Fibroblast of skin of left quadriceps (primary cell): ENCODE measurements around the gene APEX2.
"Not testable (repeated sequence)": the region's sequence is repeated elsewhere in the genome, so short reads cannot be mapped to it uniquely, and the experiment has no call there.

Source experiments
- DNase-seq, 2 experiments: peaks; one replicate each; pipeline ENCODE4 v3.0.0-alpha.2; 2013; ENCODE audit warnings: low read depth in 2 of 2

Gene APEX2, protein sequence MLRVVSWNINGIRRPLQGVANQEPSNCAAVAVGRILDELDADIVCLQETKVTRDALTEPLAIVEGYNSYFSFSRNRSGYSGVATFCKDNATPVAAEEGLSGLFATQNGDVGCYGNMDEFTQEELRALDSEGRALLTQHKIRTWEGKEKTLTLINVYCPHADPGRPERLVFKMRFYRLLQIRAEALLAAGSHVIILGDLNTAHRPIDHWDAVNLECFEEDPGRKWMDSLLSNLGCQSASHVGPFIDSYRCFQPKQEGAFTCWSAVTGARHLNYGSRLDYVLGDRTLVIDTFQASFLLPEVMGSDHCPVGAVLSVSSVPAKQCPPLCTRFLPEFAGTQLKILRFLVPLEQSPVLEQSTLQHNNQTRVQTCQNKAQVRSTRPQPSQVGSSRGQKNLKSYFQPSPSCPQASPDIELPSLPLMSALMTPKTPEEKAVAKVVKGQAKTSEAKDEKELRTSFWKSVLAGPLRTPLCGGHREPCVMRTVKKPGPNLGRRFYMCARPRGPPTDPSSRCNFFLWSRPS

DNA sequence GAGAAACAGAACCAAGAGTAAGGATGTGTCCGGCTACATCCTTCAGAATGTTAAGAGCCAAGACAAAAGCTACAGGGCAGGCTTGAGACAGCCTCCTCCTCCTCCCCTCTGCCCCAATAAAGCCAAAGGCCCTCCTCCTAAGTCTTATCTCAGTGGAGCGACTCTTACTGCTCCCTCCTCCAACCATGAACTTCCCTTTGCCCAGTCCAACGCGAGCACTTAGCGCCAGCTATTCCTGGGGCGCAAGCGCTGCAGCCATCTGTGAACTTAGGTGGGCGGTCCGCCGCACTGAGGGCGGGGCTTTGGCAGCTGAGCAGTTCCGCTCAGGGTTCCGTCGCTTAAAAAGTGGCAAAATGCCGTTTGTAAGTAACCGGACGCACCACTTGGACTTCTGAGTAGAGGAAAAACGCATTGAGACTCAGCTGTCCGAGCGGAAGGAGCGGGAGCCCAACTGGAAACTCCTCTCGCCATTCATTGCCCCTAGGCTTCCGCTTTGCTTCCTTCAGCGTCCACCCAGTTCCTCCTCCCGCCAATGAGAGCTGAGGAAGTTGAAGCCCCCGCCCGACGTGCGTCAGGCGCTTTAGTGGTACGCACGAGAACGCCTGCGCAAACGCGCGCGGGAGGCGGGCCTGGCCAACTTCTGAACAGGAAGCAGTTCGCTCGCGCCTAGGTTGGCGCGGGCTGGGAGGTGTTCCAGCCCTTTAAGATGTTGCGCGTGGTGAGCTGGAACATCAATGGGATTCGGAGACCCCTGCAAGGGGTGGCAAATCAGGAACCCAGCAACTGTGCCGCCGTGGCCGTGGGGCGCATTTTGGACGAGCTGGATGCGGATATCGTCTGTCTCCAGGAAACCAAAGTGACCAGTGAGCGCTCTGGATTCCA, at the start of gene APEX2:
Gene APEX2, plus strand, starts transcription at position 647 of the 882 bp plus-strand sequence. Its CDS starts 60 bp downstream, at position 707.
- peak; percentile 62 to 70 for DNase-seq

DNA sequence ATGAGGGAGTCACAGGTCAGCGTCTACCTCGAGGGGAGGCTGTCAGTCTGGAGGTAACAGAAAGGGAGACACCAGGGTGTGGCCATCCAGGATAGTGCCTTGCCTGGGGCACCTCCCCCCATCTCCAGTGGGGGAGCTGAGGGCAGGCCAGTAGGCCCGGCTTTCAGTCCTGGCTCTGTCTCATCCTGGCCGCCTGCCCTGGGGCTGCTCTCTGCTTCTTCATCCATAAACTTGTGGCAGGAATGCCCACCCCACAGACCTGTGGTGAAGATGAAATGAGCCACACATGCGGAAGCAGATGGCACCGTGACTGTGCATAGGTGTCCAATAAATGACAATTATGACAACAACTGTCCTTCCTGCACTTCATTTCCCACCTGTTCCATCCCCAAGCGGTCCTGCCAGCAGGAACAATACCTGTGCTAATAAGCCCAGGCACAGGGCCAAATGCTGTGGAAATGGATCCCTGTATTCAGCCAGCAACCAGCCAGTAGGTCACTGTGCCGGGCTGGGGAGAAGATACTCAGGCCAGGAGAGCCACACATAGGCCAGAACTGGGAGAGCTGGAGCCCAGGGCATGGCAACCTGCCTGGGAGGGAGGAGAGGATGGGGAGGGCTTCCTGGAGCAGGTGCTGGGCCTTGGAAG, 49.3 kb upstream of the APEX2 start:
- DNase-seq: no peak

DNA sequence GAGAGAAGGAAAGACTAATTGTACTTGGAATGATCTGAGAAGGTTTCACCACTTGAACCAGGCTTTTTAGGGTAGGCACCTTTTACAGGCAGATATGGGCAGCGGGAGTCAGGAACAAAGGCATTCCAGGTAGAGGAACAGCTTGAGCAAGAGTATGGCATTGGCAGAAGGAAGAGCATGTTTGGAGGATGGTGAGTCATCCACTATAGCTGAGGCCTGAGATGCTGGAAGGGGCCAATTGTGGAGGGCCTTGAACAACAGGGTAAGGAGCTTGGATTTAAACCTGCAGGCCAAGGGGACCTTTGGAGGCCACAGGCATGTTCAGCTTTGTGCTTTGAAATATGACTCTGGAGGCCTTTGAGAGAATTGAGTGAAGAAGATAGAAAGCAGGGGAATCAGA, 38.4 kb upstream of the APEX2 start:
- DNase-seq: no peak

DNA sequence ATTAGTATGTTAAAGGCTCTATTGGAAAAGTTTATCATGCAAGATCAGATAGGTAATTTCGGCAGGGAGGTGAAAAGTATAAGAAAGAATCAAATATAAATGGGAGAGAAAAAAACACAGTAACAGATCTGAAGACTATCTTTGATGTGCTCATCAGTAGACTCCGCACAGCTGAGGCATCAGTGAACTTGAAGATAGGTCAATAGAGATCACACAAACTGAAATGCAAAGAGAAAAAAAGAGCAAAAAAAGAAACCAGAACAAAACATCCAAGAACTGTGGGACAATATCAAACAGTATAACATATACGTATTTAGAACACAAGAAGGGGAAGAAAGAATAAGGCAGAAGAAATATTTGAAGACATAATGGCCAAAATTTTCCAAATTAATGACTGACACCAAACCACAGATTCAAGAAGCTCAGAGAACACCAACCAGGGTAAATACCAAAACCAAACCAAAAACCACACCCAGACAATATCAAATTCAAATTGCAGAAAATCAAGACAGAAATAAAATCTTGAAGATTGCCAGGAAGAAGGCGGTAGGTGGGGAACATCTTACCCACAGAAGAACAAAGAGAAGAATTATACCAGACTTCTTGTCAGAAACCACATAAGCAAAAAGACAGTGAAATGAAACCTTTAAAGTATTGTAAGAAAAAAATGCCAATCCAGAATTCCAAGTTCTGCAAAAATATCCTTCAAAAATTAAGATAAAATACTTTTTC, 35.2 kb upstream of the APEX2 start:
- DNase-seq: no peak

DNA sequence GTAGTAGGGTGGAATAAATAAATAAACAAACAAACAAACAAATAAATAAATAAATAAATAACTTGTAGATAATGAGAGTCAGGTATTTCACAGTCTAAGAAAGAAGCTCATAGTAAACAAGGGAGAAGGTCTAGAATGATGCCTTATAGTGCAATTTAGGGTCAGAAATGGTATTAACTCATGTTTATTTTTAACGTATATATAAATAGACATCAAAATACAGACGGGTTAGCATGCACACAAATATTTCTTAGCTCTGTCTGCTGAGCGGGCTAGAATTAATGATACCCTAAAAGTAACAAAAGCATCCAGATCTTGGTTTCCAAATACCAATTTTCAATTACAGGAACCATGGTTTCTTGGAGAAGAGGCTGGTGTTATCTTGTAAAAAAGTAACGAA, 22.8 kb upstream of the APEX2 start:
- DNase-seq: no peak

DNA sequence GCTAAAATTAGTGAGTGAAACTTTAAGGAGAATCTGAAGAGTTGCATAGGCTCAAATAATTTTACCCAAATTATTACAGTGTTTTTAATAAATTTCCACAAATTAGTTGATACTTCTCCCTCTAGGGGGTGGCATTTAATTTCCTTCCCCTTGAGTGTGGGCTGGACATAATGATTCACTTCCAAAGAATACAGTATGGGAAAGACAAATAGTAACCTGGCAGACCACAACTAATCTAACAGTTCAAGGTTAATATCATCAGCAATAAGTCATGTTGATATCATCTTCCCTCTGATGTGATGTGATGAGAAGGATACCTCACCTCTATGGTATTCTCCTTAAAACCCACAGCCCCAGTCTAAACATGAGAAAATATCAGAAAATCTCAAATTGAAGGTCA, 21.7 kb upstream of the APEX2 start:
- no peak for DNase-seq

DNA sequence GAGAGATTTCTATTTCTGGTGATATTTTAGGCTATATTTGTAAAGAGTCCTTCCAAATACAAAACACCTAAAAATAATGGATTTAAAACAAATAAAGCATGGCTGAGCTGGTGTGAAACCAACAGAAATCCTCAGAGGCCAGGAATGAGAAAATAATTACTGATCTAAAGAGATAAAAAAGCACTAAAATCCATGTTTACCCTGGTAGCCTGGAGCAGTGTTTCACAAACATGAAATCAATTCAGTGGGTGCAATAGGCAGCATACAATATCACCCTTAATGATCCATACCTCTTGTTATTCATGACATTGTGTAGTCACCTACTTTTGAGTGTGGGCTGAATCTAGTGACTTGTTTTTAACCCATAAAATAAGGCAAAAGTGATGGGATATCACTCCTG, 20.7 kb upstream of the APEX2 start:
- no peak for DNase-seq

DNA sequence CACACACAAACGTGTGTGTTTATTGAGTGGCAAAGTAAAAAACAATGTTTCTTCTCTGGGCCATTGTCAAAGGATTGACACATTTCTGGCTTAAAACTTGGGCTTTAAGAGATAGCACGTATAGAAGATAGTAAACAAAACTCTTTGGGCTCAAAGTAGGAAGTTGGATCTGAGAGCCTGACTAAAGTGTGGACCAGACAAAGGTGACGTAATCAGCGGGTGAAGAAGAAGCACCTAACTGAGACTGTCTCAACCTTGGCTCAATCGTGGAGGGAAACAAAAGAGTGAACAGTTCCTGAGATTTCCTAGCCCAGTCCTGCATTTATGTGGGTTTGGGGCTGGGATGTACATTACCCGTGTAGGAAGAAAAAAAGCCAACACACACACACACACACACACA, 19.8 kb upstream of the APEX2 start:
- DNase-seq: no peak

DNA sequence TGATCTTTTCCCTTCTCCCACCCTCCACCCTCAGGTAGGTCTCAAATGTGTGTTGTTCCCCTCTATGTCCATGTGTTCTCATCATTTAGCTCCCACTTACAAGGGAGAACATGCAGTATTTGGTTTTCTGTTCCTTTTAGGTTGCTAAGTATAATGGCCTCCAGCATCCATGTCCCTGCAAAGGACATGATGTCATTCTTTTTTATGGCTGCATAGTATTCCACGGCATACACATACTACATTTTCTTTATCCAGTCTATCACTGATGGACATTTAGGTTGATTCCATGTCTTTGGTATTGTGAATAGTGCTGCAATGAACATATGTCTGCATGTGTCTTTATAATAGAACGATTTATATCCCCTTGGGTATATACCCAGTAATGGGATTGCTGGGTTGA, 16.9 kb upstream of the APEX2 start:
- DNase-seq: not testable (repeated sequence)

DNA sequence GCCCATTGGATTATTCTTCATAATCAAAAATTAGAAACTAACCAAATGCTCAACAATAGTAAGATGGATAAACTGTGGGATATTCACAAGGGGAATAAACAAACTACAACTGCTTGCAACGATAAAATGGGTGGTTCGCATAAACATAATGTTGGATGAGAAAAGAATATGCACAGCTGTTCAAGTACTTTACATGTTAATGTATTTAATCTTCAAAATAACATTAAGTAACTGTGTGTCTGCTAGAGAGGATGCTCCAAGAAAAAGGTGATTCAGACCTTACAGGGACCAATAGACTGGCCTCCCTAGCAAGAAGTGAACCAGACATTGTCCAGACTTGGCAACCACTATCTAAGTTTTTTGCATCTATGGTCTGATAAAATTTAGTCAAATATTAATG, 8.5 kb upstream of the APEX2 start:
- DNase-seq: no peak

DNA sequence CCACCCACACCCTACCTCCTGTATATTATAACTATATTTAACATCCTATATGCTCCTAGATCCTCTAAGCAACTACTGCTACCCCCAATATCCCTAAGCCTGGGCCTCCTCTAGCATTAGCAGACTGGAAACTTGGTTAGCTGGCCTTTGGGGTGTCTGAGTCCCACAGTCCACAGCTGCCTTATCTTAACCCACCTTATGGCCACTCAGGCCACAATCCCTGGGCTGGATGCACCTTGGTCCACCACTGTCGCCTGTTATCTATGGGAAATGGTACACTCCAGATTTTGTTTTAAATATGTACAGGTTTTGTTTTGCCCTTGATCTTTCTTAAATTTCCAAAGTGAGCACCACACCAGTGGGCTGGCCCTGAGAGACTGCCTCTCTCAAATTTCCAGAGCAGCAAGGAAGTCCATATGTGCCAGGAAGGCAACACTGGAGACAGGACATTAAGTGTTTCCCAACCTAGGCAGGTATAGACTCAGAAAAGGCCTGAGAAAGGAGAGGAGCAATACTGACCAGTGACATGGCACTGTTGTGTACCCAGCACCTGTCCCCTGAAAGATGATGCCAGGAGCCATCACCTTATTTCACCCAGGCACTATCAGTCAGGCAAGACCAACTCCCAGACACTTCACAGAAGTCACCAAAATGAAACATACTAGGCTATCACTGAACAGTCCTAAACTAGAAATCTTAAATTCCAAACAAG, 7.1 kb upstream of the APEX2 start:
- no peak for DNase-seq

DNA sequence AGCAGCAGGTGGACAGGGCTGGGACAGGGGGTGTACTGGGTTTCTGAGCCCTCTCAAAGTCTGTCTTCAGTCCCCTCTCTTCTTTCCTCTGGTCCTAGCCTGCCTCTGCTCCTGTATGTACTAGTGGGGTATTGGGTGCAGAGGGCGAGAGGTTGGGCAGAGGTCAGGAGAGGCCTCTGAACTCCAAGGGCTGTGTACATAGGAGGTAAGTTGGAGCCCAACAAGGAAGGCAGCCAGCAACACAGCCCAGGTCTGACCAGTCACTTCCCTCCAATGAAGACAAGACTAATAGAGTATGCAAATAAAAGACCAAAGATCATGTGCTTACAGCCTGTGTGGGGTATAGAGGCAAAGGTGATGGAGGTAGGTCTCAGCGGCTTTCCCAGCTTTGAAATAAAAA, 6.1 kb upstream of the APEX2 start, which contains the start of gene PFKFB1:
Gene PFKFB1, minus strand, starts transcription at position 90 of the 400 bp plus-strand sequence. CDS start 181 bp downstream, outside the sequence.
- DNase-seq: no peak

DNA sequence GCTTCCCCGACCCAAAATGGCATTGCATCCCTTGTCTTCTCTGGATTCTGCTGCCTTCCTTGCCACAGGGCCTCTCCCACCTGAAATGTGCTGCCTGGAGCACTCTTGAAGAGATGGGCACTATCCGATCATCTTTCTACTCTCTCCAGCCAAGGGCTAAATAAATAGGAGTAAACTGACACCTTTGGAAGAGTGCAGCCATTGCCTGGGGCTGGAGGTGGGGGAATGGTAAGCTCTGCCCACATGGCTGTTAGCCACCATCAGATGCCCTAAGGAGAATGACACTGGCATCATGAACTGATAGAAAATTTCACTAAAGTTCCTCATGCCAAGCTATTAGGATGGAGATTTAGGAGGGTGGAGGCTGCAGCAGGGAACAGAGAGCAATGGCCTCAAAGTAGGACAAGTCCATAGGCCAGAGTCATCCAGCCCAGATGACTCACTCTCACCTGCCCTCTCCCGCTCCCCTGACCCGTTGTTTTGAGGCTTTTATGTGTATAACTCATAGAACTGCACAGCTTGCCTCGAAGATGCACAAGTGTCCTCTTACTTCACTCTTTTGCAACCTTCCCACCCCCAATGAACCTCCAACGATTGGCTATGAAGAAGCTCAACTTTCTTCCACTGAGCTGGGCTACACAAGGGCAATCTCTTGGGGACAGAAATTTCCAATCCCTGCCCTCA, 5.4 kb upstream of the APEX2 start:
- no peak for DNase-seq

DNA sequence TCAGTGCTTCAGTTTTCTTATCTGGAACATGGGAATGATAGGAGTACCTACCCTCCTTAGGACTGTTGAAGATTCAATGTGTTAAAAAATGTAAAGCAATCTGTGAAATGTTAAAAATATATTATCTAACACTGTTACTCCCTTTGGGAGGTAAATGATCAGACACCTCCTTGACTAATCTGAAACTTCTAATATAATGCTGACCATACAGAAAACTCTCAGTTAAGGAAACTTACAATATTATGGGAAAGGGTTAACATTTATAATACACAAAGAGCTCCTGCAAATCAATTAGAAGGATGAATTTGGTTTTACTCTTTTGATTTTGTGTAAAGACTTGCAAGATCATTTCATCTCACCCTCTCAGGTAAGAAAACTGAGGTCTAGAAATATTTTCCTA, 4.5 kb upstream of the APEX2 start:
- DNase-seq: no peak

DNA sequence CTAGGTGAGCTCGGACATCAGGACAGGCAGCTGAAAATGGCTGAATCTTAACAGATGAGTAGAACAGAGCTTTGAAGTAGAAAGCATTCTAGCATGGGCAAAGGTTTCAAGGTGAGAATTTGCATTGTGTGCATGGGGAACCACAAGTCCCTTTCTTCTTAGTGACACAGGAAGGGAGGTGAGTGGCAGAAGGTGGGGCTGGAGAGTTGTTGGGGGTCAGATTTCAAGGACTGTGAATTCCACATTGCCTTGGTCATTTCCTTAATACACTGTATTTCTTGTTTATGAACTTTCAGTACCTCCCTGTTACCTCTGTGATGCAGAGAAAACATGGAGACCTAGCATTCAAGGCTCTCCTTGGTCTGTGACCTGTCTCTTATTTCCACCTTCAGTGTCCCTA, 4.1 kb downstream of the APEX2 start:
- DNase-seq: no peak

DNA sequence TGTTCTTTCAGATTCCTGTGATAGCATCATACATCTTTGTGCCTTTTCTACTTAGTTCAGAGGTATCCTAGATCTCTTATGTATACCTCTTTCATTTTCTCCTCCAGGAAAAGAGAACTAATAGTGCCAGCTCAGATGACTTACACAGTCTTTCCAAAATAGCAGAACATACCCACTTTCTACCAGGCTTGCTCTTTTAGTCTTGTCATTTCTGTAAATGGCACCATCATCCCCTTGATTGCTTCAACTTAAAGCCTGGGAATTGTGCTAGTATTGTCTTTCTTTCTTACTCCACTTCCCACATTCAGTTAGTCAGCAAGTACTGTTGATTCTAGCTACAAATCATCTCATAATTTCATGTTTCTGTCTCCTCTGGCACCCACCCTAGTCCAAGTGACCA, 5.1 kb downstream of the APEX2 start:
- no peak for DNase-seq

DNA sequence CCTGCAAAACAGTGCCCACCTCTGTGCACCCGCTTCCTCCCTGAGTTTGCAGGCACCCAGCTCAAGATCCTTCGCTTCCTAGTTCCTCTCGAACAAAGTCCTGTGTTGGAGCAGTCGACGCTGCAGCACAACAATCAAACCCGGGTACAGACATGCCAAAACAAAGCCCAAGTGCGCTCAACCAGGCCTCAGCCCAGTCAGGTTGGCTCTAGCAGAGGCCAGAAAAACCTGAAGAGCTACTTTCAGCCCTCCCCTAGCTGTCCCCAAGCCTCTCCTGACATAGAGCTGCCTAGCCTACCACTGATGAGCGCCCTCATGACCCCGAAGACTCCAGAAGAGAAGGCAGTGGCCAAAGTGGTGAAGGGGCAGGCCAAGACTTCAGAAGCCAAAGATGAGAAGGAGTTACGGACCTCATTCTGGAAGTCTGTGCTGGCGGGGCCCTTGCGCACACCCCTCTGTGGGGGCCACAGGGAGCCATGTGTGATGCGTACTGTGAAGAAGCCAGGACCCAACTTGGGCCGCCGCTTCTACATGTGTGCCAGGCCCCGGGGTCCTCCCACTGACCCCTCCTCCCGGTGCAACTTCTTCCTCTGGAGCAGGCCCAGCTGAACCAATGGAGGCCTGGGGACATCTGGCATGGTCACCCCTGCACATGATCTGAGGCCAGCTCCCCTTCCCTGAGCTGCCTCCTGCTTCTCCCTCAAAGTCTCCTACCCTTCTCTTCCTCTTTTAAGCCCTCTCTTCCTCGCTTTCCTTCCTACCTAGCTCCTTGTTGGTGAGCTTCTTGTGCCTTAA, 6.9 kb downstream of the APEX2 start:
- no peak for DNase-seq

DNA sequence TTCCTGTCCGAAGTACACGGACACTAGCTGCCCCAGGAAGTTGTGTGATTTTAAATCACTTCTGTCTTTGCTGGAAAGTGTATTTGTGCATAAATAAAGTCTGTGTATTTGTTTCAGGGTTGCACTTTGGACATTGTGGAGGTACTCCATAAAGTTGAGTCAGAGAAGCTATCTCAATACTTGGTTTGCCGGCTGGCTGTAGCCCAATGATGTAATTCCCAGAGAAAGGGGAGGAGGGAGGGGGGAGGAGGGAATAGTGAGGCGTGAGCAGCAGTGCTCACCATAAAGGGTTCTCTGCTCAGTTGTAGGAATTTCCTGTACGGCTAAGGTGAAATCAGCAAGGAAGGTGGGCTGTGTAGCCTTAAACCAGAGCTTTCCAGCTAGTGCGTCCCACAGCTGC, 7.5 kb downstream of the APEX2 start:
- peak in 1 of 2 experiments; percentile 15 for DNase-seq
